SJCRH30 (cell line): ENCODE results near the gene USP3. TPM values are rescaled to one million over a fixed set of nuclear protein-coding genes. Genes with fewer than 3 reads are reported as not detected.

Experiments
- DNase-seq, 2 experiments: peaks; one replicate each; pipeline ENCODE4 v3.0.0-alpha.2; 2015 to 2020
- H3K27ac ChIP-seq: fragments of 250-450 bp; sonication (Bioruptor Pico); 2 replicates; pipeline ENCODE4 v1.5.1; 2020; ENCODE audit warnings: mild to moderate bottlenecking, moderate library complexity
- H3K27me3 ChIP-seq: fragments of 250-450 bp; sonication (Bioruptor Pico); 2 replicates; pipeline ENCODE4 v1.5.1; 2020; ENCODE audit warnings: mild to moderate bottlenecking, moderate library complexity
- H3K36me3 ChIP-seq: fragments of 250-450 bp; sonication (Bioruptor Pico); 2 replicates; pipeline ENCODE4 v1.5.1; 2020; ENCODE audit warnings: mild to moderate bottlenecking, moderate library complexity
- H3K4me1 ChIP-seq: fragments of 250-450 bp; sonication (Bioruptor Pico); 2 replicates; pipeline ENCODE4 v1.5.1; 2020; ENCODE audit warnings: mild to moderate bottlenecking, moderate library complexity
- H3K4me3 ChIP-seq: fragments of 250-450 bp; sonication (Bioruptor Pico); 2 replicates; pipeline ENCODE4 v1.5.1; 2020; ENCODE audit warnings: mild to moderate bottlenecking, moderate library complexity
- H3K9me3 ChIP-seq: fragments of 250-450 bp; sonication (Bioruptor Pico); replicated peaks from 2 replicates; pipeline ENCODE4 v1.5.1; 2020; ENCODE audit warnings: mild to moderate bottlenecking, moderate library complexity
- total RNA-seq: library from RNA; depleted of rRNA; stranded (reverse); fragments of >200 nt; shearing (Covaris generic); gene quantifications from 2 replicates; pipeline ENCODE4 v1.2.3, GENCODE V29; 2014

USP3 gene
- total RNA-seq, 1 experiment from 2014 or later = 42.0 TPM

DNA sequence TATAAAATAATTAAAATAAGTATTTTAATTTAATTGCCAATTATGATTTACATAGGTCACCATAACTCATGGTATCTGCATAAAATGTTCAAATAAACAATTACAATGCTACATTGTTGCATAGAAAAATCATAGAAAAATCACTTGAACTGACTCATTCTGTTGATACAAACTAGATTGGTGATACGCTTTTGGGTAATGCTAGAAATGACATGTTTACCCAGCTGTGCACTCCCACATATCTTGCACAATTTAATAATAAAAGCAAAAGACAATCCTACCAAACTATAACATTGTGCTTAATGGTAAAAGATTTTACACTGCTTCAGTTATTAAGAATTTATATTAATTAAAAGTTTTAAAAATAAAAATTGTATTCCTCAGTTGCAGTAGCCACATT lies 47.0 kb downstream of the USP3 start:
- Histone ChIP-seq H3K27me3 (no peaks in the 10 kb centered on the region), H3K36me3 (no peaks in the 10 kb centered on the region), H3K9me3 (no peaks in the 10 kb centered on the region), H3K4me1 (peaks cover 39% of the 10 kb centered on the region), H3K4me3 (no peak overlapping the region), H3K27ac (peak overlapping the region; percentile 42)
- DNase-seq = peak in 1 of 2 experiments; percentile 64

DNA sequence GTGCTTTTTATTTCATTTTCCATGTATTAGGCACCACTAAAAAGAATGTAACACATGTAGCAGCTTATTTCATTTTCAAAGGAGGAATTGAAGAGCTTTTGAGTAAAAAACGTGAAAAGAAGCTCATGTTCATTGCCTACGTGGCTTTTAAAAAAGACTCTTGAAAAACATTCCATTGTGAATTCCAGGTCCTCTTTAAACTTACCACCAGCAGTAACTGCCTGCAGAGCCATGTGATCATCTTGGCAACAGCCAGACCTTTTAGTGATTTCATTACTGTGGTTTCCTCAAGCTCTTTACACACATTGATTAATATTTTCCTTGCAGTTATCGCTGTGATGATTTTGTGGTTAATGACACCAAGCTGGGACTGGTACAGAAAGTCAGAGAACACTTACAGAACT lies 49.0 kb downstream of the USP3 start:
- peak; percentile 45 to 60 for DNase-seq
- Histone ChIP-seq H3K27me3 (no peaks in the 10 kb centered on the region), H3K27ac (peak overlapping the region; percentile 12; the same call in 1 of the 2 replicates), H3K9me3 (no peaks in the 10 kb centered on the region), H3K36me3 (peaks cover 7% of the 10 kb centered on the region; the same call in 1 of the 2 replicates), H3K4me1 (peaks cover 39% of the 10 kb centered on the region), H3K4me3 (no peak overlapping the region)

DNA sequence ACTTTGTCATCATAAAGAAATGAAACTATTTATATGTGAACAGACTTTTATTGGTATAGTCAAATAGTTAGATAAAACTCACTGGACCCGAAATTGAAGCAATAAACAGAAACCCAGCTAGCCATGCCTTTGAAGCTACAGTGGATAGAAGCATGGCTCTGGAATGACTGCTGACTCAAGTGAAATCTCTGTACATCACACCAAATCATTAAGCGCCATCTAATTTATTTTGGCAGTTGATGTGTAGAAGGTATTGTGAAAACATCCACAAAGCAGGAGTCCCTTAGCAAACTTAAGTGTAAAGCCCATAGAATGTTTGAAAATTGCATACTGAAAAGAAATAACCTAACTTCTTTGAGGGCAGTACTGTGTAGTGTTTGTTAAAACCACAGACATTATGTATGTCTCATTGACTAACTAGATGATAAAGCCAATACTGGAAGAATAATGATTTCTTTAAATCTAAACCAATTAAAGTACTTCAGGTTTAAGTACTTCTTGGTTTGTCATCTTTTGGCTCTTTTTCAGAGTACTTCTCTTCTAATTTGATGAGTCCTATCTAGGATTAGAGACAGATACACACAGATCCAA lies 50.0 kb downstream of the USP3 start:
- H3K4me3 ChIP-seq = no peak overlapping the region
- H3K9me3 ChIP-seq = no peaks in the 10 kb centered on the region
- H3K36me3 ChIP-seq = peaks cover 17% of the 10 kb centered on the region
- H3K27ac ChIP-seq = no peak overlapping the region
- H3K27me3 ChIP-seq = no peaks in the 10 kb centered on the region
- no peak for DNase-seq
- peaks cover 39% of the 10 kb centered on the region for H3K4me1 ChIP-seq

DNA sequence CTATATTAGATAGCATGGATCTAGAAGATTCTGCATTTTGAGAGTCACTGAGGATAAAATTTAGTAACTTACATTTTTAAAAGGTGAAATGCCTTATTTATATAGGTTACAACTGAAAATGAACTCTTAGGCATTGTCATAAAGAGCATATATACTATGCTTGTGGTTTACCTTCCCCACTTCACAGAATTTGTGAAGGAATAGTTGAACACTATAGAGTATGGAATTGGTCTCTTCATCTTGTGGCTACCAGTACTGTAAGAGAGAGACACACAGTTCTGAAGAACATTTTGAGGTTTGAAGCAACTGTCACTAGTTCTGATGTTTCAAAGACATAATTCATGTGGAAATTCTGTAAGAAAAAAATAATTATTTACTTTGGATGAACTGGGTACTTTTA lies 51.1 kb downstream of the USP3 start:
- Histone ChIP-seq H3K4me3 (no peak overlapping the region), H3K27ac (no peak overlapping the region), H3K9me3 (no peaks in the 10 kb centered on the region), H3K4me1 (peaks cover 31% of the 10 kb centered on the region), H3K36me3 (peaks cover 24% of the 10 kb centered on the region), H3K27me3 (no peaks in the 10 kb centered on the region)
- DNase-seq = no peak

DNA sequence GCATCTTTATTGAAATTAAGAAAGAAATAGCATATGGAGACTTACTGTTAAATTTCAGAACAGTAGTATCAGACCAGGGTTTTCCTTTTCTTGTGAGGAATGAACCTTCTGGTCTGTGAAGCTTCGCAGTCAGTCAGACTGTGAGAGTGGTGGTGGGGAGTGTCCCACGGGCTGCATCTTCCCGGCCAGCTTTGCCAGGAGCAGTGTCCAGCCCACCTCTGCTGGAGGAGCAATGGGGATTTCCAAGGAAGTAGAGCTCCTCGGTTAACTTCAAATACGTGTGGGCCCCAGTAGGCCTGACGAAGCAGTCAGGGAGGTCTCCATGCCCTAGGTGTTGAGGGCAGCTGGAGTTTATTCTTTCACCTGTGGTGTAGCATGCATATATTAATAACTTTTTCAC lies 51.9 kb downstream of the USP3 start:
- H3K36me3 ChIP-seq = peaks cover 27% of the 10 kb centered on the region
- no peaks in the 10 kb centered on the region for H3K9me3 ChIP-seq
- no peaks in the 10 kb centered on the region for H3K27me3 ChIP-seq
- H3K27ac ChIP-seq = no peak overlapping the region
- DNase-seq = no peak
- peaks cover 25% of the 10 kb centered on the region for H3K4me1 ChIP-seq
- no peak overlapping the region for H3K4me3 ChIP-seq

DNA sequence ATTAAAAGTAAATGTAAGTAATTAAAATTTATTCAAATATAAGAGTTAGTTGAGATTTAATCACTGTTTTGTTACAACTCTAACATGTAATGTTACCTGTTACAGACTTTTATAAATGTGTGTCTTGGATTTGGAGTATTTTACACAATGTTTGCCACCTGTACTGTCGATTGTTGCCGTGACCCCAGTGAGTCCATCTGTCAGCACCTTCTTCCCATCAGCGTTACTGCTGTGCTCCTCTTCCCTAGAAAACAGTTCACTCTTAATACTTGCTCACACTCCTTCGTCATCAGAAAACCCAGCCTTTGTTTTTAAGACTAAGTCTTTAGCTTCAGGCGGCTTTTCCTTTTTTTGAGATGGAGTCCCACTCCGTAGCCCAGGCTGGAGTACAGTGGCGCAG lies 52.3 kb downstream of the USP3 start:
- Histone ChIP-seq H3K4me3 (no peak overlapping the region), H3K36me3 (peaks cover 27% of the 10 kb centered on the region)

DNA sequence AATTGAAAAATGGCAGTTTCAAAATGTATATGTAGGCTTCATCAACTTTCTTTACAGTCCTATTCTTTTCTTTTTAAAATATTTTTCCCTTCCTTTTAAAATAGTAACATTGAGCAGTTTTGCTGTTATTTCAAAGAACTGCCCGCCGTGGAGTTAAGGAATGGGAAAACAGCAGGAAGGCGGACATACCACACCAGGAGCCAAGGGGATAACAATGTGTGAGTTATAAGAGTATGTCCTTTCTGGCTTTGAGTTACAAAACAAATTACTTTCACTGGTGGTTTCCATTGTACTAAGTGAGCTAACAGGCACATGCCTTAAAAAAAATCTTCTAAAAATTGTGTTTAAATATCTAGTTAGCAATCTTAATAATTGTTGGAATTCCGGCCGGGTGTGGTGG lies 55.4 kb downstream of the USP3 start:
- Histone ChIP-seq H3K36me3 (peaks cover 30% of the 10 kb centered on the region), H3K27me3 (no peaks in the 10 kb centered on the region), H3K4me1 (no peaks in the 10 kb centered on the region), H3K4me3 (no peak overlapping the region), H3K9me3 (no peaks in the 10 kb centered on the region), H3K27ac (no peak overlapping the region)
- DNase-seq = no peak

More for the DNA sequence above, 52.3 kb downstream of the USP3 start:
- Histone ChIP-seq H3K9me3 (no peaks in the 10 kb centered on the region), H3K4me1 (peaks cover 20% of the 10 kb centered on the region), H3K27me3 (no peaks in the 10 kb centered on the region), H3K27ac (no peak overlapping the region)
- no peak for DNase-seq

DNA sequence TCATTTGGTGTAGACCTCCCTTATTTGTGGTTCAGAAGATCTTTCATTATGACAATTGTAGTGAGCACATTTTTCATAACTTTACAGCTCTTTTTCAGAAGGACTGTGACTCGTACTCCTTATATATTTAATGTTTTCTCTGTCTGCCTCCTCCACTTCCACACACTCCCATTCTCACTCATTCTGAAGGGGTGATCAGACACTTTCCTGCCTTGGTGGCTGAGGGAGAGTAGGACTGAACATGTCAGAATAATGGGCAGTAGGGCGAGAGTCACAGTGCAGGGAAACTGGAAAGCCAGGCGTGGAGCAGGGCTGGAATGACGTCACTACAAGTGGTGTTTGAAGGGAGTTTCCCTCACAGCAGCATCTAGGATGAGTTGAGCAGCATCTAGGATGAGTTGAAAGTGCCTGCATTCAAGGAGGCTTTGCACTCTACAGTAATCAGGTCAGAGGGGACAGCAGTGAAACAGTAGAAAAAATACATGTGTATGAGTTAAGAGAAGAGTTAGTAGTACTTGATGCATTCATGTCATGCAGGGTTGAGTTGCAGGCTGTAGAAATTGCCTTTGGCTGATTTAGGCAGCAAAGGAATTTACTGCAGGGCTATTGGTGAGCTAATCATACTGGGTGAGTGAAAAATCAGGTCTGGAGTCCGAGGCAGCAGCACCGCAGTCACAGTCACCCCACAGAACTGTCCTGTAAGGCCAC lies 56.5 kb downstream of the USP3 start:
- no peaks in the 10 kb centered on the region for H3K4me1 ChIP-seq
- H3K9me3 ChIP-seq = no peaks in the 10 kb centered on the region
- H3K4me3 ChIP-seq = no peak overlapping the region
- no peaks in the 10 kb centered on the region for H3K27me3 ChIP-seq
- DNase-seq = no peak
- peaks cover 30% of the 10 kb centered on the region for H3K36me3 ChIP-seq
- H3K27ac ChIP-seq = no peak overlapping the region

DNA sequence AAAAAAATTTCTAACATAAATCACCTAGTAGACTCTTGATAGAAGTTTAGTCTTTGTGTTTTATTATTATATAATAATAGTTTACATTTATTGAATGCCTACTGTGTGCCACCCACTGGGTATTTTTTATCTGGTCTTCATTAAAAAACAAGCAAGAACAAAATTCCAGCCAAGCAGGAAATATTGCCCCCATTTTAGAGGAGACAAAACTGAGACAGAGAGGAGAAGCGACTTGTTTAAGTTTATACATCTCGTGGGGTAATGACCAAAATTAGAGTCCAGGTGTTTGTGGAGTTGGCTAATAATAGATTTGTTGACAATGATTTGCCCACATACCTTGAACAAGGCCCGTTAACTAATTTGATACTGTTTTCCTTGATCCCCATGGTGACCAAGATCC lies 59.7 kb downstream of the USP3 start:
- no peak for DNase-seq
- Histone ChIP-seq H3K27me3 (no peaks in the 10 kb centered on the region), H3K4me3 (no peak overlapping the region), H3K9me3 (no peaks in the 10 kb centered on the region), H3K36me3 (peaks cover 20% of the 10 kb centered on the region), H3K4me1 (no peaks in the 10 kb centered on the region), H3K27ac (no peak overlapping the region)

DNA sequence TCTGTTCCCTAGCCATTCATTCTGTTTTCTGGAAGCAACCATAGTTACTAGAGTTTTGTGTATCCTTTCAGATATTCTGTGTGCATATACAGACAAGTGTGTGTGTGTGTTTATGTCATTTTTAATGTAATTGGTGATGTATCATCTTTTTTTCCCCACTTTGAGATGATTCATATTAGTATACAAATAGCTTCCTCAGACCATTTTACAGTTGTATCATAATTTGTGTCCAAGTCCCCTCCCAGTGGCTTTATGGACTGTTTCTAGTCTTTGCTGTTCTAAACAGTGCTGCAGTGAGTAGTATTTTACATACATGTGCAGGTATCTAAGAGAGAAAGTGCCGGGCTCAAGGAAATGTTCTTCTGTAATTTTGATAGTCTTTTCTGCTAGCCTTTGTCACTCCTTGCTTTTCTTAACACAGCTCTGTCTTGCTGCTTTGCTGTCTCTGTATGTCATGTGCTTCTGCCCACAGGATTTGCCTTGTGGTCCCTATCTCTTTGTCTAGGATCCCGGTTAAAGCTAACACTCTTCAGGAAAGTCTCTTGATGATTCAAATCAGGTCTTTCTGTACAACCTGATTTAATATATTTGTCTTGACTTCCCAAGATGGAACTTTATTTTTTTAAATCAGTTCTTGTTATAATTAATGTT lies 61.3 kb downstream of the USP3 start:
- Histone ChIP-seq H3K9me3 (no peaks in the 10 kb centered on the region), H3K27ac (no peak overlapping the region), H3K4me1 (no peaks in the 10 kb centered on the region), H3K27me3 (no peaks in the 10 kb centered on the region), H3K36me3 (peaks cover 13% of the 10 kb centered on the region), H3K4me3 (no peak overlapping the region)
- no peak for DNase-seq

DNA sequence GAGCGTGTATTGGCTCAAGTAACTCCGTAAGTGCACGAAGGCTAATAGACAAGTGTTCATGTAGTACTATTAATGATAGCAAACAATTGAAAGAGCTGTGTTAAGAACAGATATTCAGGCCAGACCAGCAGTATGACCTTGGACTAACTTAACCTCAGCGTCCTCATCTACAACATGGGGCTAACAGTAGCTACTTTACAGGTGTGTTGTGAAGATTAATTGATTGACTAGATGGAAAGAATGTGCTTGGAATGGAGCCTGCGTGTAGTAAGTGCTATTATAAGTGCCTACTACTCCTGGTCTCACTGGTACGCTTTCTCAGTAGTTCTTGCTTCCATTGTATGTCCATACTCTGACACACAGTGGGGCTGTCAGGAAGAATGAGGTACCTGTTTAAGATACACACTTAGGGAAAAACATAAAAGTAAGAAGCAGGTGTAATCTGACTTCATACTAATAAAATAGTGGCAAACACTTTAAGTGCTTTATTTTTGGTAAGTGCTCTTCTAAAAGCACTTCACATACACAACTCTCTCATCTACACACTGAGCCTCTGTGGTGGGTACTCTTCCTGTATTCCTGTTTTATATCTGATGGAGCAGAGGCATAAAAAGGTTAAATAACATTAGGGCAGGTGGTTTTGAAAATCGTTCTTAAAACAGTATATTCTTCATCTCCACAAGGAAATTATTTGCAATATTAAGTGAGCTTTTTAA lies 68.5 kb downstream of the USP3 start:
- Histone ChIP-seq H3K4me3 (no peak overlapping the region), H3K27me3 (no peaks in the 10 kb centered on the region), H3K36me3 (peaks cover 21% of the 10 kb centered on the region), H3K27ac (no peak overlapping the region), H3K9me3 (no peaks in the 10 kb centered on the region), H3K4me1 (peaks cover 16% of the 10 kb centered on the region)
- no peak for DNase-seq

DNA sequence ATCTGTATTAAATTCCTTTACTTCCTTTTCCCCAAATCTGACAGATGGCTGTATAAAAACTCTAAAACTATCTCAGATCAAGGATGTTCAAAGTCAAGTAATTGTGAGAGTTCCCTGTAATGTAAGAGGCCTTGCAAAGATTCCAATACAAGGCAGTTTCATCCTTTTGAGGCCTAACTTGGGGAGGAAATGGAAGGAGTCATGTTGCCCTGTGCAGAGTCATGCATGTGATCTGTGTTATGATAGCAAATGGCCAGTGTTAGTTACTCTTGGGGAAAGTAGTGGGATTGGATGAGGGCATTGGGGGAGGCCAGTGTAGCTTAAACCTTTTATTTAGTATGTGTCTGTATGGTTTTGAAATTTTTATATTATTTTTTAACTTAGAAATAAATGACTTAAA lies 69.1 kb downstream of the USP3 start:
- no peak overlapping the region for H3K27ac ChIP-seq
- DNase-seq = no peak
- H3K4me1 ChIP-seq = peaks cover 16% of the 10 kb centered on the region
- no peak overlapping the region for H3K4me3 ChIP-seq
- peaks cover 21% of the 10 kb centered on the region for H3K36me3 ChIP-seq
- no peaks in the 10 kb centered on the region for H3K9me3 ChIP-seq
- H3K27me3 ChIP-seq = no peaks in the 10 kb centered on the region

DNA sequence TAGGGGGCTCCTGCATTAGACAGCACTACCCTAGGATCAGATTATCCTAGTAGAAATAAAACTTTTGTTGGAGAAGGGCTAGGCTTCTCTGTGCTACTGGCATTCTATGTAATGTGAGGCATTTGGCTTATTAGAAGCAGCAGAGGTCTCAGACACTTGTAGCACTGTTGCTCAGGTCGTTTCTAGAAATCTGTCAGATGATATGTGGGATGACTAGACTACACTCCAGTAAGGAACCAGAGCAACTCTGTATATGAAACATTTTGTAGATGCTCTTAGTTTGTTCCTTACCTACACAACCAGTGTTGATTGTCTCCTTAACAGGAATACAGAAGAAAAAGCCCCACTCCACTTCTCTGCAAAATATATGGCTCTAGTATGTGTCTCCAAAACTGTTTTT lies 70.9 kb downstream of the USP3 start:
- Histone ChIP-seq H3K27me3 (no peaks in the 10 kb centered on the region), H3K27ac (no peak overlapping the region), H3K36me3 (peaks cover 18% of the 10 kb centered on the region), H3K4me1 (peaks cover 16% of the 10 kb centered on the region), H3K9me3 (no peaks in the 10 kb centered on the region), H3K4me3 (no peak overlapping the region)
- no peak for DNase-seq

DNA sequence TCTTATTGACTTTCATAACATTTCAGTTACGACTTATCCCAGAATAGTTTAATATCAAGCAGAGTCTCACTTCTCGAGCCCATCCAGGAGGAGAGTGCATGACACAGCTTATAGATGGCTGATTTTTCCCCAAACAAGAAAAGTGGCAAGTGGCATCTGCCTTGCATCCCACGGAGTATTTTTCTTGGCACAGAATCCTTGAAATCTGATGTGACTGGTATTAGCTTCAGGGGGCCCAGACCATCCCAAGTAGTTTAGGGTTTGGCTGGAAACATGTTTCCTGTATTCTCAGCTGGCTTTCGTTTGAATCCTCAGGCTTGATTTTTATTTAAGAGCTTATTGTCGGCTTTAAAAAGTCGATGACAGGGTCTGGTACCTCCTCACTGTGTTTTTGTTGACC lies 72.0 kb downstream of the USP3 start:
- H3K36me3 ChIP-seq = peaks cover 9% of the 10 kb centered on the region
- no peak overlapping the region for H3K27ac ChIP-seq
- DNase-seq = peak; percentile 57 to 81
- no peaks in the 10 kb centered on the region for H3K9me3 ChIP-seq
- H3K4me1 ChIP-seq = peaks cover 16% of the 10 kb centered on the region
- H3K27me3 ChIP-seq = no peaks in the 10 kb centered on the region
- H3K4me3 ChIP-seq = no peak overlapping the region

DNA sequence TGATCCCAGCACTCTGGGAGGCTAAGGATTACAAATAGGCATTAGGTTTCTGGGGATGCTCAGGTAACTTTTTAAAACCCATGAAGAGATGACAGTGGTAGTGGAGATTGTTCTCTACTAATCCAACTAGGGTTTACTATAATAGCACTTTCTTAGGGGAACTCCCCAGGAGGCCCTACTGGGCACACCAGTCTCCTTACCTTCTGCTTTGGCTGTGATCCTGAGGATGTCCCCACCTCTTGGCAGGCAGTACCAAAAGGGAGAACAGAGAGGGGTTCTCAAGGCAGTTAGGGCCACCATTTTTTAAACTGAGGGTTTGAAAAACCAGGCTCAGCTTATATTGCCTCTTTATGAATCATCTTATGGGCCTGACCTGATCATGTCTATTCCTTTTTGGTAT lies 77.8 kb downstream of the USP3 start:
- Histone ChIP-seq H3K36me3 (0 out of 2 replicates have a peak, but pooled peaks cover 10% of the 10 kb centered on the region), H3K4me3 (no peak overlapping the region), H3K27me3 (no peaks in the 10 kb centered on the region), H3K9me3 (no peaks in the 10 kb centered on the region), H3K27ac (no peak overlapping the region), H3K4me1 (no peaks in the 10 kb centered on the region)
- DNase-seq = no peak
